Fibroblast of lung (primary cell): ENCODE data around the gene GLP2R. TPM values are rescaled to one million over a fixed set of nuclear protein-coding genes. Genes with fewer than 3 reads are reported as not detected.
A peak's percentile ranks its signal among the peaks of the same experiment; 100 is the strongest.

Source experiments
- DNase-seq, 2 donors: peaks; one replicate each; pipeline versions ENCODE4 v3.0.0 to v3.0.0-alpha.2; 2010; ENCODE audit warnings: low read depth in 2 of 2
- H2AFZ ChIP-seq: 2 replicates; pipeline ENCODE4 v1.5.1; 2012; ENCODE audit warnings: low read length, control low read depth, inconsistent platforms
- H3K27ac ChIP-seq: 2 replicates; pipeline ENCODE4 v1.5.1; 2011; ENCODE audit warnings: low read length, control low read depth; ENCODE audit not compliant: insufficient read depth
- H3K27me3 ChIP-seq: 2 replicates; pipeline ENCODE4 v1.5.1; 2011; ENCODE audit warnings: mild to moderate bottlenecking, low read length; ENCODE audit not compliant: control insufficient read depth, insufficient read depth
- H3K36me3 ChIP-seq: 2 replicates; pipeline ENCODE4 v1.5.1; 2011; ENCODE audit warnings: low read length; ENCODE audit not compliant: control insufficient read depth, insufficient read depth
- H3K4me1 ChIP-seq: 2 replicates; pipeline ENCODE4 v1.5.1; 2011; ENCODE audit warnings: low read length; ENCODE audit not compliant: control insufficient read depth, insufficient read depth; ENCODE audit errors: extremely low read depth
- H3K4me2 ChIP-seq: 2 replicates; pipeline ENCODE4 v1.5.1; 2011; ENCODE audit warnings: low read length, control low read depth; ENCODE audit not compliant: insufficient read depth; ENCODE audit errors: extremely low read depth
- H3K4me3 ChIP-seq, 4 experiments: fragments of 200-600 bp in 1 of 4; sonication (generic) in 1 of 4; replicated peaks in 1 of 4; 2 replicates each; pipeline ENCODE4 v1.5.1; 2011 to 2016; ENCODE audit warnings: low read length in 4 of 4, low read depth in 3 of 4, mild to moderate bottlenecking in 3 of 4, control low read depth in 2 of 4, inconsistent platforms in 1 of 4, mixed read lengths in 1 of 4; ENCODE audit not compliant: insufficient read depth in 1 of 4; ENCODE audit errors: control extremely low read depth in 1 of 4
- H3K79me2 ChIP-seq: 2 replicates; pipeline ENCODE4 v1.5.1; 2012; ENCODE audit warnings: mild to moderate bottlenecking, low read length, inconsistent platforms; ENCODE audit not compliant: control insufficient read depth, insufficient read depth
- H3K9ac ChIP-seq: 2 replicates; pipeline ENCODE4 v1.5.1; 2011; ENCODE audit warnings: mild to moderate bottlenecking, low read length, control low read depth; ENCODE audit not compliant: insufficient read depth
- H3K9me3 ChIP-seq: 2 replicates; pipeline ENCODE4 v1.5.1; 2012; ENCODE audit warnings: low read depth, low read length; ENCODE audit not compliant: control insufficient read depth, insufficient read depth
- H4K20me1 ChIP-seq: 2 replicates; pipeline ENCODE4 v1.5.1; 2011; ENCODE audit warnings: low read length; ENCODE audit not compliant: control insufficient read depth, insufficient read depth; ENCODE audit errors: extremely low read depth
- CTCF ChIP-seq, 2 donors: IDR thresholded peaks in 1 of 2; conservative IDR thresholded peaks in 1 of 2; 1 replicate in 1 of 2; 2 replicates in 1 of 2; pipeline ENCODE4 v1.5.1; 2011 to 2012; ENCODE audit warnings: low read length in 2 of 2, control low read depth in 1 of 2, inconsistent platforms in 1 of 2, low read depth in 1 of 2, mild to moderate bottlenecking in 1 of 2
- EZH2 ChIP-seq: IDR thresholded peaks from 2 replicates; pipeline ENCODE4 v1.5.1; 2012; ENCODE audit warnings: low read length, control low read depth, mild to moderate bottlenecking; ENCODE audit errors: missing control alignments
- polyA plus RNA-seq, 2 donors: library from polyadenylated mRNA; depleted of rRNA in 1 of 2; stranded (reverse) in 1 of 2; unstranded in 1 of 2; fragments of >200 nt; gene quantifications; 2 replicates each; pipeline ENCODE4 v1.2.1, GENCODE V29; 2011 to 2012; ENCODE audit warnings: missing spikeins in 1 of 2
- total RNA-seq: library from RNA; depleted of rRNA; stranded (reverse); fragments of >200 nt; gene quantifications from 2 replicates; pipeline ENCODE4 v1.2.1, GENCODE V29; 2014

GLP2R gene
- total and polyA plus RNA-seq, 2 donors (not counting 1 experiment from before 2014, with no cell fraction given): not detected

- TF ChIP-seq CTCF (conservative IDR thresholded peaks at IDR 0.05 in 1 of 2, IDR thresholded peaks at IDR 0.05 in 1 of 2; ENCODE audit: low read depth in 1 of 2, low read length in 2 of 2): no peak
- no peak for TF ChIP-seq EZH2
- H3K79me2 ChIP-seq: no peaks in the 10 kb centered on the region
- H3K36me3 ChIP-seq: no peaks in the 10 kb centered on the region
- no peak overlapping the region for H3K4me3 ChIP-seq
- H3K27me3 ChIP-seq: no peaks in the 10 kb centered on the region
- H3K9ac ChIP-seq: no peak overlapping the region
- no peaks in the 10 kb centered on the region for H3K9me3 ChIP-seq
- no peak overlapping the region for H2AFZ ChIP-seq
- H4K20me1 ChIP-seq: no peaks in the 10 kb centered on the region
- no peak for DNase-seq
- no peak overlapping the region for H3K4me2 ChIP-seq
- H3K4me1 ChIP-seq: no peaks in the 10 kb centered on the region
- no peak overlapping the region for H3K27ac ChIP-seq
Observed at GRCh38 chr17:9801505-9801904, 24.2 kb upstream of the GLP2R start.

GRCh38 chr17:9802294-9802693, 23.4 kb upstream of the GLP2R start:
- no peak for TF ChIP-seq CTCF (conservative IDR thresholded peaks at IDR 0.05 in 1 of 2, IDR thresholded peaks at IDR 0.05 in 1 of 2; ENCODE audit: low read depth in 1 of 2, low read length in 2 of 2)
- no peak for TF ChIP-seq EZH2
- H3K79me2 ChIP-seq: no peaks in the 10 kb centered on the region
- H3K4me1 ChIP-seq: no peaks in the 10 kb centered on the region
- no peak overlapping the region for H2AFZ ChIP-seq
- H4K20me1 ChIP-seq: no peaks in the 10 kb centered on the region
- H3K9me3 ChIP-seq: no peaks in the 10 kb centered on the region
- H3K27ac ChIP-seq: no peak overlapping the region
- H3K9ac ChIP-seq: no peak overlapping the region
- DNase-seq: peak in 1 of 2 donors; percentile 5
- H3K36me3 ChIP-seq: no peaks in the 10 kb centered on the region
- H3K4me2 ChIP-seq: no peak overlapping the region
- H3K4me3 ChIP-seq: no peak overlapping the region
- no peaks in the 10 kb centered on the region for H3K27me3 ChIP-seq

DNA sequence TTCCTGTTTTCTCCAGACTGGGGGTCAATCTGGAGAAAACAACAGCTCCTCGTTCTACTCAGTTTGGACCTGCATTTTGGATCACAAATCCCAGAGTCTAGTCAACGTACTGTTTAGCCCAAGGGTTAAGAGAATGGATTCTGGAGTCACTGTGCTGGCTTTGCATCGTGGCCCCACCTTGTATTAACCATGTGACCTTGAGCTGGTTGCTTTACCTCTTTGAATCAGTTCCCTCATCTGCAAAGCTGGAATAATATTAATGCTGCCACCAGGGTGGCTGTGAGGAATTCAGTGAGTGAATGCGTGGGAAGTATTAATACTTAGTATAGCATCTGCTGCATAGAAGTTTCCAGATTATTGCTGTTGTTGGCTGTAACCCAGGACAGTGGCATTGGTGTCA, 23.0 kb upstream of the GLP2R start:
- H3K4me1 ChIP-seq: no peaks in the 10 kb centered on the region
- no peaks in the 10 kb centered on the region for H3K9me3 ChIP-seq
- no peaks in the 10 kb centered on the region for H3K27me3 ChIP-seq
- H3K4me3 ChIP-seq: no peak overlapping the region
- no peak overlapping the region for H2AFZ ChIP-seq
- H4K20me1 ChIP-seq: no peaks in the 10 kb centered on the region
- no peak for DNase-seq
- no peak overlapping the region for H3K9ac ChIP-seq
- H3K36me3 ChIP-seq: no peaks in the 10 kb centered on the region
- no peak overlapping the region for H3K4me2 ChIP-seq
- no peak overlapping the region for H3K27ac ChIP-seq
- H3K79me2 ChIP-seq: no peaks in the 10 kb centered on the region
- TF ChIP-seq CTCF (conservative IDR thresholded peaks at IDR 0.05 in 1 of 2, IDR thresholded peaks at IDR 0.05 in 1 of 2; ENCODE audit: low read depth in 1 of 2, low read length in 2 of 2) (no peak), EZH2 (no peak)
